Stimulated activated CD4-positive, alpha-beta T cell treated with anti-CD3 and anti-CD28 coated beads, TNF-alpha, amount 100 ng/mL, for 24 hours (primary cell): Measurements from ENCODE around the gene PPP2R5D.
"Not testable (repeated sequence)": the region's sequence is repeated elsewhere in the genome, so short reads cannot be mapped to it uniquely, and the experiment has no call there.

Source experiments
- DNase-seq, 3 experiments: peaks; one replicate each; pipeline ENCODE4 v3.0.0-alpha.2; 2020; ENCODE audit warnings: low read depth in 3 of 3

The PPP2R5D gene

GRCh38 chr6:42989923-42990322 lies 5.6 kb downstream of the PPP2R5D start:
- DNase-seq = no peak

DNA sequence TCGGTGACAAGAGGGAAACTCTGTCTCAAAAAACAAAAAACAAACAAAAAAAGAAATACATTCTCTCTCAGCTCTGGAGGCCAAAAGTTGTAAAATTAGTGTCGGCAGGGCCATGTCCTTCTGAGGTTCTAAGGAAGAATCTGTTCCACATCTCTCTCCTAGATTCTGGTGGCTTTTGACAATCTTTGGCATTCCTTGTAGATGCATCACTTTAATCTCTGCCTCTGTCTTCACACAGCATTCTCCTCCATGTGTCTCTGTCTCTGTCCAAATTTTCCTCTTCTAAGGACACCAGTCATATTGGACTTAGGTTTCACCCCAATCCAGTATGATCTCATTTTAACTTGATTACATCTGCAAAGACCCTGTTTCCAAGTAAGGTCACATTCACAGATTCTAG lies 9.1 kb downstream of the PPP2R5D start:
- no peak for DNase-seq

GRCh38 chr6:42996513-42996912 lies 12.1 kb downstream of the PPP2R5D start:
- DNase-seq = no peak

DNA sequence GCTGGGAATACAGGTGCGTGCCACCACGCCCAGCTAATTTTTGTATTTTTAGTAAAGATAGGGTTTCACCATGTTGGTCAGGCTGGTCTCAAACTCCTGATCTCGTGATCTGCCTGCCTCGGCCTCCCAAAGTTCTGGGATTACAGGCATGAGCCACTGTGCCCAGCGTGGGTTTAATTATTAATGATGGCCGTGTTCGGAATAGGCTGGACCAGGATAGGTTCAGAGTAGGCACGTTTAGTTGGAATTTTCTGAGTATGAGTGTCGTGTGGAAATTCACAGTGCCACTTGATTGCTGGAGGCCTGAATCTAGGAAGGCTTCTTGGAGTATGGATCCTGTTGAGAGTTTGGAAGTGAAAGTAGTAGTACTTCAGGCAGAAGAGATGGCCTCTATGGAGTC lies 13.8 kb downstream of the PPP2R5D start:
- DNase-seq = not testable (repeated sequence)

GRCh38 chr6:43001843-43002242 lies 17.5 kb downstream of the PPP2R5D start:
- DNase-seq = no peak

DNA sequence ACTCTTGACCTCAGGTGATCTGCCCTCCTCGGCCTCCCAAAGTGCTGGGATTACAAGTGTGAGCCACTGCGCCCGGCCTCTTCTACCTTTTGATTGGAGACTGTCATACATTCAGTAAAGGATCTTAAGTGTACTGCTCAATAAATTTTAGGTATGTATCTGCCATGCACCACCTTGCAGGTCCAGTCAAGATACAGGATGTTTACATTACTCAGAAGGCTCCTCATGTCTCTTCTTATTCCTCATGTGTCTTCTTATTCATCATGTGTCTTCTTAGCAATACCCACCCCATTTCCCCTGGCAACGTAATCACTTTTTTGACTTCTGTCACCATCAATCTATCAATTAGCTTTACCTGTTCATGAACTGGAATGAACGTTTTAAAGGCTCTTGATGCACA lies 21.5 kb downstream of the PPP2R5D start:
- no peak for DNase-seq

- no peak for DNase-seq
Measured at GRCh38 chr6:43006251-43006650, 21.9 kb downstream of the PPP2R5D start.

- DNase-seq = no peak
Measured at GRCh38 chr6:43007126-43007525, 22.8 kb downstream of the PPP2R5D start.

- peak in 1 of 3 experiments; percentile 22 for DNase-seq
Measured at GRCh38 chr6:43009124-43009523, 24.8 kb downstream of the PPP2R5D start.

DNA sequence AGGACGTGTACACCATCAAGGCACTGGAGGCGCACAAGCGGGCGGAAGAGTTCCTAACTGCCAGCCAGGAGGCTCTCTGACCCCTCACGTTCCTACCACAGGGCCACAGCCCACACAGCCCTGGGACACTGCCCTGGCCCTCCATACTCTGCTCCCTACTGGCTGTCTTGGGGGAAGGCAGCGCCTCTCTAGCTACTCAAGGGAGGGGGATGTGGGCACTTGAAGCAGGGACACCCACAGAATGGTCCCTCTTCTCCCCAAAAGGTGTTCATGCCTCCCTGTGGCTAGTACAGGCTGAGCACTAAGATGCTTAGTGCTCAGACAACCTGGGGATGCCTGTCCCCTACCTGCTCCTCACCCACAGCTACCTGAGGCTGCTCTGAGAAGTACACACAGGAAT lies 26.8 kb downstream of the PPP2R5D start:
- DNase-seq = no peak

DNA sequence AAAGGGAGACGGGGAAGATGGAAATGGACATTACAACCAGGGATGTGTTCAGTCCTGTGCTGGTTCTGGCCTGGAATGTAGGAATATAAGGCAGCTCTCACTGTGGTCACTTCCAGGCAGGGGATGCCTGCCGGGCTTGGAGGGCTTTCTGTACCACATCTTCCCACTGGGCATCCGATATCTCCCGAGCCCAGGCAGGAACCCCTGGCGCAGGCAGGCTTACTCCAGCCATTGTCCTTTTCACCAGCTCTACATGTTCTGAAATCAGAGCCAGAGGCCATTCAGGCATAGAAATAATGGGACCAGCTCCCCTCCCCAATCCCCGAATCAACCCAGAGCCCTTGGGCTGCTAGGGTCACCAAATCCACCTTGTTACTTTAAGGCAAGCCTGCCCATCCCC lies 28.0 kb downstream of the PPP2R5D start:
- DNase-seq = no peak

DNA sequence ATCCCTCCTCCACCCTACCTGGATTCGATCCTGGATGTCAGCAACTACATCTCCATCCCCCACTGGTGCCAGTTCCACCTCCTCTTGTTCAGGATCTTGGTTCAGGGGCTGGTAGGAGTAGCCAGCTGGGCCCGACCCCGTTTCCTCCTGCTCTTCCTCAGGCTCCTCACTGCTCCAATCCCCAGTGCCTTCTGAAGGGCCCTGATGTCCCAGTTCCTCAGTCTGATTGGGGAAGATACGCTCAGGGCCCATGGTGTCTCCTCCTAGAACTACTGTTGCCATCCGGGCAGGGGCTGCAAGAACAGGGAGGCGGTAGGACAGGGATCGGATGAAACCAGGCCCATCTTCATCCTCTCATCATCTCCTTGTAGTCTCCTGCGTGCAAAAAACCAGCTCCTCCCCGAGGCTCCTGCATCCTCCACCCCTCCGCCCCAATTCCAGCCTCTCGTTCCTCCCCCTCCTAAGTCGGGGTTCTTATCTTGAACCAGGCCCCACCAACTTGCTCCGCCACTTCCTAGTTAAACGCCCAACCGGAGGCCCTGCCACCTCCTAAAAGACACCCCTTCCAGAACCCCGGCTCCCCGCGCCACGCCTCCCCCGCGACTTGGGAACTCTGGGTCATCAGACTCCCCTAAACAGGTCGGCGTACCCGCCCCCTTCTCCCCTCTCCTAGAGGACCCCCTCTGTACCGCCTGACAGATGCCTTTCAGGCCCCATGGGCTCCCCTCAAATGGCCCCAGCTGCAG lies 28.9 kb downstream of the PPP2R5D start:
- DNase-seq = no peak

GRCh38 chr6:43013843-43014433 lies 29.6 kb downstream of the PPP2R5D start, which contains the start of the genes KLHDC3 and MEA1:
Gene KLHDC3 (plus strand): TSS chr6:43014249. CDS start chr6:43017193, 2,944 bp downstream.
Gene MEA1 (minus strand): TSS chr6:43013946. CDS start chr6:43013813, 133 bp downstream.
- peak; percentile 98 to 99 (median 98) for DNase-seq

DNA sequence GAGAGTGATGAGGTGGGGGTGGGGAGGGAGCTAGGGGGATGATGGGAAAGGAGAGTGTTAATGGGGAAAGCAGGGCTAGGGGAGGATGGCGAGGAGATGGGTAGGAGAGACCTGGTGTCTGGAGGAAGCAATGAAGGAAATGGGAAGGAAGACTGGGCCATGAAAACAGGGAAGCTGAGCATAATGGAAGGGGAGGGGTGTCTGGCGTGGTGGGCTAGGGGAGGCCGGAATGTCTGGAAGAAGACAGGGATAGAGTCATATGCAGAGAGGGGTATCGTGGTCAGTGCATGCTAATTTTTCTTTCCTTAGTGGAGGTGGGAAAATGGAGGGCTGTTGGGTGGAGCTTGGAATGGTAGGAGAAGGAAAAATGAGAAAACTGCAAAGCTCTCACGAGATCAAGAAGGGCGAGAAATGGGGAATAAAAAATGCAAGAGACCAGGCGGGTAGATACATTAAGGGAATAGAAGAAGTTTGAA lies 30.1 kb downstream of the PPP2R5D start:
- DNase-seq = no peak

GRCh38 chr6:43016176-43016942 lies 32.0 kb downstream of the PPP2R5D start:
- DNase-seq = no peak

DNA sequence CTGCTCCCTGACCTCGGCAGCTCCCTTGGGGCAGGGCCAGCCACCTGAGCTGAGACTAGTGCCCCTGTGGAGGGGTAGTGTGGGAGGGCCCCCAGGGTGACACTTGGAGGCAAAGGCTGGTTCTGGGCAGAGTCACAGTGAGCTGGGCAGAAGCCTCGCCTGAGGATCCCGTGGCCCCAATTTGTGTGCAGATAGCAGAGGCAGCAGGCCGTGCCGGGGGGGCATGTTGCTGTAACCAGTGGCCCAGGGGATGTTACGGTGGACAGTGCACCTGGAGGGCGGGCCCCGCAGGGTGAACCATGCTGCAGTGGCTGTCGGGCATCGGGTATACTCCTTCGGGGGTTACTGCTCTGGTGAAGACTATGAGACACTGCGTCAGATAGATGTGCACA lies 32.6 kb downstream of the PPP2R5D start:
- no peak for DNase-seq

DNA sequence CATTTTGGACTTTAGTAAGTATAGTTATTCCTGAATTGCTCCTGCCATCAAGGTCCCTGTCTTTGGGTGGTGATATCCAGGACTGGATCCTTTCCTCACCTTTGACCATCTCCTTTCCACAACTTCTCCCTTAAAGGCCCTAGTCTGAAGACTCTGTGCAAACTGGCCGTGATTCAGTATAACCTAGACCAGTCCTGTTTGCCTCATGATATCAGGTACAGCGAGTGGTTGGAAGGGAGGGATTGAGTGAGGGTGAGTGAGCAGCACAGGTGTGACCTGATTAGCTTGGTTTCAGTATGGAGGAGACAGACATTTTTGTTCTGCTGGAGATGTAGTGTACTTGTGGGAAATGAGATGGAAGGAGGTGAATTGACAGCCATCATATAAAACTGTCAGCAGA lies 34.8 kb downstream of the PPP2R5D start:
- no peak for DNase-seq

- DNase-seq = no peak
Measured at GRCh38 chr6:43020052-43020705, 35.8 kb downstream of the PPP2R5D start.

DNA sequence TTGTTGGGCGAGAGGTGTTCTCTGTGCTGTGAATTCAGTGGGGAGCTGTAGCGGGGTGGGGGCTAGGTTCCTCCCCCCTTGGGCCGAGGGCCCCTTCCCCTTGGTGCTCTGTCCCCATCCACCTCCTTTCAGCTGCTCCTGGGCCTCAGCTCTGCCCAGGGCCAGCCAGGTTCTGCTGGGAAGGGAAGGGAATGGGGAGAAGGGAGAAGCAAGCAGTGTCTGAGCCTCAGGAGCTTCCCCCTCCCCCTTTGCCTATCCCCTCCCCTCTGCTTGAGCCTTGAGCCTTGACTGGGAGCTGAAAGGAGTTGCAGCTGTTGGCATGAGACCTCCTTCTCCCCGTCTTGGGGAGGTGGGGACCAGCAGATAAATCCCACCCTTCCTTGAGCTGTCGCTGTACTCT lies 36.5 kb downstream of the PPP2R5D start:
- DNase-seq = no peak

DNA sequence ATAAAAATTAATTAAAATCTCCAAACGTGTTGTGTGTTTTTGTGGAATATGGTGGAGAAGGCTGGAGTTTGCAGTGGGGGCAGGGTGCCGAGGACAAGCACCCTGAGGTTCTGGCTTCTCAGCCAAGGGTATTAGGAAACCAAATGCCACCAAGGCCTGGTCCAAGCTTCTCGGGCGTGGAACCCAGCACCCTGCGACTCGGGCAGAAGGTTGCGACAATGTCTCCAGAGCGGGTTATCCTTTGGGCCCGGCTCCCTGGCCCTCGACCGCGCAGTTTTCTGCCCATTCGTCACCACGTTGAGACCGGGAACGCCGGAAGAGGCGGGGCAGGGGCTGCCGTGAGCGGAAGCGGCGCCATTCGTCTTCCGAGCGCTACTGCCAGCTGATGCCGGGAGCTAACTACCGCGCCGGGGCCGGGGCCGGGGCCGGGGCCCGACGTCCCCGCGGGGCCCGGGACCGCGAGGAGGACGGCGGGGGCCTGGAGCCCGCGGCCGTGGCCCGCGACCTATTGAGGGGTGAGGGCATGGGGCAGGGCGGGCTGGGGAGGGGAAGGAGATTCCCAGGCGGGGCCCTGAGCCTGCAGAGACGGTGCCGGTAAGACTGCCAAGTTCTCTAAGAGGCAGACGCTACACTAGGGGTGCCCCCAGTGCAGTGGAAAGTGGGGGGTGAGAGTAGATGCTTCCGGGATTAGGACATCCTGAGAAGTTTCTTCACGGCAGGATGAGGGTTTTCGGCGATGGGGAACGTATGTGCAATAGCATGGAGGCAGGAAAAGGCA lies 37.1 kb downstream of the PPP2R5D start, which contains the start of gene RRP36:
TSS of gene RRP36 (plus strand) at position 354 of the 778 bp plus-strand sequence. CDS start at position 386, 32 bp downstream.
- peak; percentile 65 to 77 (median 65) for DNase-seq

DNA sequence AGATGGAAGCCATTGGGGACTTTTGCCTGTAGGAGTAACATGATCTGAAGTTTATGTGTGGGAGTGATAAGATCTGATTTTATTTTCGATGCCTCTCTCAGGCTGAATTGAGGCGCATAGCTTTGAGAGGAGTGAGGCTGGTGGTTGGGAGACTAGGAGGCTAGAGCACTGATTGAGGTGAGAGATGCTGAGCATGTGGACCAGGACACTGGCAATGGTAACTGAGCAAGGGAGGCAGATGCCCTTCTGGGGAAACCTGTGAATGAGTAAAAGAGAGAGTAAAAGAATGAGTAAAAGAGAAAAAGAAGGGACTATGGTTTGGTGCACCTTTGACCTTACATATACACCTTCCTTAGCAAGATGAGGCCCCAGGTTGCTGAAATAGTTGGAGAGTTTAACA lies 40.1 kb downstream of the PPP2R5D start:
- DNase-seq = no peak
